Inferior parietal cortex (tissue), 1 donor: Measurements from ENCODE around the gene GLRA3.
"Not testable (repeated sequence)": the region's sequence is repeated elsewhere in the genome, so short reads cannot be mapped to it uniquely, and the experiment has no call there.

ENCODE experiments used
- DNase-seq: peaks from one replicate; pipeline ENCODE4 v3.0.0-alpha.2; 2016; ENCODE audit errors: extremely low spot score

GLRA3 gene

DNA sequence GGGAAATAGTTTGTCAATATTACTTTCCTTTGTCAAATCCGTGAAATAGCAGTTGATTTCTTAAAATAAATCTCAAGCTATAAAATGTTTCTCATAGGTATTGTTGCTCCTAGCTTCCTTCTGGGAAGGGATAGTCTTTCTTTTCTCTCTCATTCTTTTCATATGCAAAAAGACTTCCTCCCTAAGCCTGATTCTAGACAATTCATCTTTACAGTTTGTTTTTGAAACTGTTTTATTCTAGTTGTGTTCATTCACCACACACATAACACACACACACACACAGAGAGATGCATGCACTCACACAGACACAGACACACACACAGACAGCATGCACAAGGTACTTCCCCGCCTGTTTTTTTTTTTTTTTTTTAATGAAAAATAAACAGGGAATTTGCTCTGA, 18.2 kb downstream of the GLRA3 start:
- DNase-seq: no peak

DNA sequence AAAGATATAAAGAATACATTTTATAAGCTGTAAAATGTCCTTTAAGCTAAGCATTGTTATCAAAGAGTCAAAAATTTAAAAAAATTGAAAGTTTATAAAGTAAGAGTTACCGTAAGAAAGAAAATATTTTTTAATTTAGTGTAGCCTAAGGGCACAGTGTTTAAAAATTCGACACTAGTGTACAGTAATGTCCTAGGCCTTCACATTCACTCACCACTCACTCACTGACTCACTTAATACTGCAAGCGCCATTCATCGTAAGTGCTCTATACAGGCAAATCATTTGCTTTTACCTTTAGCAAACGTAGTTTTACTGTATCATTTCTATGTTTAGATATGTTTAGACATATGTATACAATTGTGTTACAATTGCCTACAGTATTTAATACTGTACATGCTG, 20.2 kb downstream of the GLRA3 start:
- no peak for DNase-seq

- DNase-seq: no peak
These were observed 20.9 kb downstream of the GLRA3 start for GRCh38 chr4:174808119-174808518.

GRCh38 chr4:174805746-174806145, 23.3 kb downstream of the GLRA3 start:
- no peak for DNase-seq

DNA sequence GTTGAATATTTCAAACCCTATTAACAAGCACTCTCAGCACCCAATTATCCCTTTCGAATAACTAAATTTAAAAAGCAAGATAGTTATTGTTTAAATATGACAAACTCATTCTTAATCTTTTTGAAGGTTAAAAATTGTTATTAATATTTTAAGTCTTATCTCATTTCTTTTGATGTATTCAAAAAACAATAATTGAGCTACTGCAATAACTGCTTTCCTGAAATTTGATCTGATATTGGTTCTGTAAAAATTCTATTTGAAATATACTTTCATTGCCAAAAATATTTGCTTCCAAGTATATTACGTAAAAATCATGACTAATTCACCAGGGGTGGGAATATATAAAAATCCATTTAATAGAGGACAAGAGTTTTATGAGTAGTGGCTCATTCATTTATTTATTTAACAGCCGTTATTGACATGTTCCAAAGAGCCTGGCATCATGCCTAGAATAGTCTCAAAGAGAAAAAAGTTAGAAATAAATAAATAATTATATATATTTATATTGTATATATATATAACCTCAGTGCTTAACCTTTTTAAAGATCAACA, 34.4 kb downstream of the GLRA3 start:
- DNase-seq: no peak

DNA sequence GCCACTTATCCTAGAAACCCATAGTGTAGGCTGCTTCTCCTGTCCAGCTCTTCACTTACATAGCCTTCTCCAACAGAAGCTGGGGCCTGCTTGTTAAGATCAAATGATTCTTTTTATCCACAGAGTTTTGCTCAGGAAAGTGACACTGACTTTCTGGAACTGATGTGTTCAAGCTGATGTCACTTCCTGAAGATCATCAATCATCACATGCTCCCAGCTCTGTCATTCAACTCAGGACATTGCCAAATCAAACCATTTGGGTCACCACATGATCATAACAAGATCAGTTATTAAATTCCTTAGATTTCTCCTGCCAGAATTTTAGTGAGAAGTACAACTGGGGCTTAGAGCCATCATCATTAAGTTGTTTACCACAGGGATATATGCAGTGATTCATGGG, 39.4 kb downstream of the GLRA3 start:
- DNase-seq: no peak

DNA sequence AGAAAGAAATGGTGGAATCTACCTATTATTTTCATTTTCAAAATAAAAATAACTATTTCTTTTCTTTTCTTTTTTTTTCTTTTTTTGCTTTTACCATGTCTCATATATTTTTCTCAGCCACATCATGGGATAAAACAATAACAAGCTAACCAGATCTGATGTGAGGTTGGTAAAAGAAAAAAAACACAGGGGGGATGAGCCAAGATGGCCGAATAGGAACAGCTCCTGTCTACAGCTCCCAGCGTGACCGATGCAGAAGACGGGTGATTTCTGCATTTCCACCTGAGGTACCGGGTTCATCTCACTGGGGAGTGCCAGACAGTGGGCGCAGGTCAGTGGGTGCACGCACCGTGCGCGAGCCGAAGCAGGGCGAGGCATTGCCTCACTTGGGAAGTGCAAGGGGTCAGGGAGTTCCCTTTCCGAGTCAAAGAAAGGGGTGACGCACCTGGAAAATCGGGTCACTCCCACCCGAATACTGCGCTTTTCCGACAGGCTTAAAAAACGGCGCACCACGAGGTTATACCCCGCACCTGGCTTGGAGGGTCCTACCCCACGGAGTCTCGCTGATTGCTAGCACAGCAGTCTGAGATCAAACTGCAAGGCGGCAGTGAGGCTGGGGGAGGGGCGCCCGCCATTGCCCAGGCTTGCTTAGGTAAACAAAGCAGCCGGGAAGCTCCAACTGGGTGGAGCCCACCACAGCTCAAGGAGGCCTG, 50.6 kb downstream of the GLRA3 start:
- DNase-seq: not testable (repeated sequence)

DNA sequence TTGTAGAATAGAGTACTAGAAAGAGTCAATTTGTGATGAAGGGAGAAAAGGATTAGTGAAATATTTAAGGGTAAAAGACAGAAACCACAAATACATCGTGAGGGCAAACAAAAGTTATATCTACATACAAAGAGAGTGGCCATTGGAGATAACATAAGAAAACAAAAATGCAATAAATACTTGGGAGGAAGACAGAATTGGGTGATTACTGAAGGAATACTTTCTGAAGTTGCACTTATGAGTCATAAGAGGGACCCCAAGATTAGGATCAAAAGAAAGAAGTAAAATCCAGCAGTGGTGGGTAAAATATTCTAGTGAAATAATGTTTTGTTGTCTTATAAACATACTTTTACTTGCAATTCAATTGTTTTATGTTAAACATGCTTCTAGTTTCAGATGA, 53.7 kb downstream of the GLRA3 start:
- DNase-seq: no peak

DNA sequence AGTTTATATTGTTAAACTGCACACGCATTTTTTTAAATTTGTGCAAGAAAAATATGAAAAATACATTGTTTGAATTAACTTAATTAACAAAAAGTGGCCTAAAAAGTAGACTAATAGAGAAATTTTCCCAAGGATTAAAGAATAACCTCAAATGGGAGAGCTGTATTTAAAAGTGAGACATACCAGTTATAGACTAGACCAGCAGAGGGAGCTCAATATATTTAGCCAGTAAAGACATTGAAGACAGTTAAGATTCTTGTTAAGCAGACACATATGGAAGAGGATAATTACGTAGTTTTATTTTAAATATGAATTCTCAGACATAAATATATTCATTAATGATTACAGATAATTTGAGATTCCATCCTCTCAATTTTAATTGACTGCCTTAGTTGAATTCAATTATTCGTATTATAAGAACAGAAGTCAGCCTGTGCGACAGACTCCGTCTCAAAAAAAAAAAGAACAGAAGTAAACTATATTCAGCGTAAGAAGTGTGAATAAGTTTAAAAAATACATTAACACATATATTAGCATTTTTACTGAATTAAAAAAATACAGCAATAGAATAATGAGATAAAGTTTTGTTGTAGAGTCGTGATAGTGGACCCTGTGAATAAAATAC, 64.8 kb downstream of the GLRA3 start:
- DNase-seq: peak; percentile 77

GRCh38 chr4:174763454-174764104, 65.5 kb downstream of the GLRA3 start:
- no peak for DNase-seq

DNA sequence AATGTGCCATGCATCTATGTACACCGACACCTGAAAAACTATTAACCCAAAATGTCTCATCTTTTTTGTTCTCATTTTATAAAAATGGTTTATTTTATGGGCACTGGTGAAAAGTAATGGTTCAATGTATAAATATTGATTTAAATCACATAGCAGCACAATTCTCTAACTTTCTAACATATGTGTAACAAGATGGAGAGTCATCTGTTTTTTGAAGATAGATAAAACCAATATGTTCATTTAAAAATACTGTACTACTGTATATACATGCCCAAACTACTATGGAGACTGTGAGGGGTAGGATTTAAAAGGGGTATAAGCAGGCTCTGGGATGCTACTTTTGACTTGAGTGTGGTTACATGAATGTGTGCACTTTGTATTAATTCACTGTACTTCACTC, 67.6 kb downstream of the GLRA3 start:
- no peak for DNase-seq

GRCh38 chr4:174757736-174758135, 71.3 kb downstream of the GLRA3 start:
- no peak for DNase-seq

DNA sequence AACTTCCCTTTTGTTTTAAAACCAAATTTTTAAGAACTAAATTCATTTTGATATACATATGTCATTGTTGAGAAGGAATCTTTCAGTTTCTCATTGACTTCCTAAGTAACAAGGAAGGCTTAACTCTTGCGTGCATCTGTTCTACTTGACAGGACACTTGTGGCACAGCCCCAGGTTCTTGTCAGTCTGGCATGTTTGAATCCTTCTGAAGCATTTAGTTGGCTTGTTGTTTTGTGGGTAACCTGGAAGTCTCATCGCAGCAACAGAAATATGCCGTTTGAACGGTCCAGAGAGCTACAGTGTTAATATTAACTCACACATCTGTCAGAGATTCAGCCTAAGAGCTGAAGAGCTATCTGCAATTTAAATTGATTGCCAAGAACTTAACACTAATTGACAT, 76.0 kb downstream of the GLRA3 start:
- DNase-seq: no peak

DNA sequence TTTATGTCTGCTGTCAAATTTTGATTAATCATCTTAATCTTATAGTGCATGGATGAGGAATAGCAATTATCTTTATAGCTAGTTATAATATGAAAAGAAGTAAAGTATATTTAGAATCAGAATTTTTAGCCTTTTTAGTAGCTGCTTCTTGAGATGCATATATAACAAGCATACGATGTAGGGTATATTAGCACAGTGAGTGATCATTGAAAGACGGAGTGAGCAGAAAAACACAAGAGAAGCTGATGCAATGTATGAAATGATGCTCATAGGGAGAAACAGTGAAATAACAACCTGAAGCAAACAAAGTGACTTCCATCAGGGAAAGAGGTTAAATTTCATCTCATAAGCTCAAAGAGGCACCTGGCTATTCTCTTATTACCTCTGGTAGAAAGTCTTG, 77.0 kb downstream of the GLRA3 start:
- no peak for DNase-seq

- peak; percentile 29 for DNase-seq
These were observed 80.0 kb downstream of the GLRA3 start for GRCh38 chr4:174749091-174749490.

- no peak for DNase-seq
These were observed 82.3 kb downstream of the GLRA3 start for GRCh38 chr4:174746710-174747109.

GRCh38 chr4:174742561-174742960, 86.5 kb downstream of the GLRA3 start:
- no peak for DNase-seq

GRCh38 chr4:174739576-174739975, 89.5 kb downstream of the GLRA3 start:
- no peak for DNase-seq

GRCh38 chr4:174734181-174734580, 94.9 kb downstream of the GLRA3 start:
- DNase-seq: no peak

DNA sequence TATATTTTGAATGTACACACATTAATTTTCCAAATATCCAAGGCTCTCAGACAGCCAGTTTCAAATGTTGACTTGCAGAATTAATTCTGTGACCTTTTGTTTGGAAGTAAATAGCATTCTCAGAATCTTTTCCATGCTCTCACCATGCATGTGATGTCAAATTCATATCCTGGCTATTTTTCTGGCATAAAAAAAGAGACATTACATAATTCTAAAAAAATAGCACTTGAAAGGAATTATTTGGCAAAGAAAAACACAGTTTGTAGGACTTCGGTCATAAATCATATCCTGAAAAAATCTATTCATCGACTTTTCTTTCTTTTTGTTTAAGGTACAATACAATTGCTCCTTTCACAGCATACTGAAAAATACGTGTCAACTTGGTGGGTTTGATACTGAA, 111.2 kb downstream of the GLRA3 start:
- DNase-seq: no peak

- DNase-seq: peak; percentile 36
These were observed 111.9 kb downstream of the GLRA3 start for GRCh38 chr4:174716986-174717770.
